SU-DHL-6 (cell line): ENCODE results near the gene MAP2K3.

Experiments
- CTCF ChIP-seq: fragments of 200-600 bp; sonication (generic); IDR thresholded peaks from one replicate; pipeline ENCODE4 v1.5.1; 2017; ENCODE audit warnings: antibody characterized with exemption, mild to moderate bottlenecking, low read length, moderate library complexity; ENCODE audit not compliant: insufficient read depth, poor library complexity, severe bottlenecking
- EZH2phosphoT487 ChIP-seq: fragments of 200-600 bp; sonication (generic), shearing (Covaris generic); conservative IDR thresholded peaks from 2 replicates; pipeline ENCODE4 v1.6.1; 2018; ENCODE audit warnings: mild to moderate bottlenecking, antibody characterized with exemption, low read length, moderate library complexity, mixed read lengths

GRCh38 chr17:21262259-21262993 is 22.1 kb upstream of the MAP2K3 start:
- TF ChIP-seq CTCF (no peak), EZH2phosphoT487 (no peak)
